HG03095 (cell line): ENCODE results near the gene ELAVL1.

Experiments
- ATAC-seq: cut with Tn5 transposase; IDR thresholded peaks from one replicate; pipeline ENCODE4 v1.9.1; 2021; ENCODE audit warnings: moderate library complexity; ENCODE audit not compliant: unreplicated experiment

The ELAVL1 gene

GRCh38 chr19:7912697-7913564 lies 92.5 kb downstream of the ELAVL1 start:
- no peak for ATAC-seq

- no peak for ATAC-seq
Measured at GRCh38 chr19:7912144-7912696, 93.2 kb downstream of the ELAVL1 start.

GRCh38 chr19:7911508-7912143 lies 93.8 kb downstream of the ELAVL1 start:
- ATAC-seq: no peak

- no peak for ATAC-seq
Measured at GRCh38 chr19:7910321-7911161, 94.9 kb downstream of the ELAVL1 start.

- no peak for ATAC-seq
Measured at GRCh38 chr19:7909471-7910067, 95.9 kb downstream of the ELAVL1 start.

- ATAC-seq: no peak
Measured at GRCh38 chr19:7908742-7909461, 96.5 kb downstream of the ELAVL1 start.
